ENCODE data around the gene ZNF280C. TPM values are rescaled to one million over a fixed set of nuclear protein-coding genes. Genes with fewer than 3 reads are reported as not detected.

Gene ZNF280C
- total RNA-seq, 2 donors from 2014 or later, result 2.6 to 2.9 TPM

- H3K36me3 ChIP-seq (replicated peaks in 1 of 2; ENCODE audit: insufficient read depth in 1 of 2, low read depth in 2 of 2), result no peaks in the 10 kb centered on the region
- no peaks in the 10 kb centered on the region for H3K27me3 ChIP-seq
- intact Hi-C loops (cut with DNase I), result no loop called here
- no peak for ATAC-seq
- WGBS, 2 donors, result 20 to 50% methylated on average over 1 to 2 of the region's 2 CpGs
- no peaks in the 10 kb centered on the region for H3K4me1 ChIP-seq
- H3K27ac ChIP-seq, result no peak overlapping the region
- TF ChIP-seq CTCF (IDR thresholded peaks at IDR 0.05) (no peak), POLR2A (IDR thresholded peaks at IDR 0.05) (no peak)
- no peak overlapping the region for H3K4me3 ChIP-seq
- DNase-seq, result peak in 1 of 4 donors; percentile 48
- H3K9me3 ChIP-seq, result no peaks in the 10 kb centered on the region
Observed at GRCh38 chrX:130300010-130300282, 31.2 kb upstream of the ZNF280C start.

- peak in 3 of 4 donors; percentile 16 to 28 (median 22) for DNase-seq
- WGBS, 2 donors, result 61% methylated on average over 14 of the region's 19 CpGs; no CpG with 5 or more reads in 1 of the 2 donors
- H3K27ac ChIP-seq, result no peak overlapping the region
Observed at GRCh38 chrX:130299279-130300009, 30.7 kb upstream of the ZNF280C start.

GRCh38 chrX:130296743-130297142, 28.0 kb upstream of the ZNF280C start:
- ATAC-seq (no peak), DNase-seq (no peak)
- Histone ChIP-seq H3K27ac (no peak overlapping the region), H3K27me3 (no peaks in the 10 kb centered on the region), H3K36me3 (replicated peaks in 1 of 2; ENCODE audit: insufficient read depth in 1 of 2, low read depth in 2 of 2) (no peaks in the 10 kb centered on the region), H3K4me3 (no peak overlapping the region), H3K4me1 (no peaks in the 10 kb centered on the region), H3K9me3 (no peaks in the 10 kb centered on the region)
- intact Hi-C loops (cut with DNase I), result no loop called here
- 47 to 56% methylated on average over 2 of the region's 2 CpGs for WGBS, 2 donors
- TF ChIP-seq POLR2A (IDR thresholded peaks at IDR 0.05) (no peak), CTCF (IDR thresholded peaks at IDR 0.05) (no peak)

More at GRCh38 chrX:130299279-130300009, 30.7 kb upstream of the ZNF280C start:
- intact Hi-C loops (cut with DNase I), result no loop called here
- no peaks in the 10 kb centered on the region for H3K4me1 ChIP-seq
- no peak for ATAC-seq
- no peaks in the 10 kb centered on the region for H3K27me3 ChIP-seq
- H3K9me3 ChIP-seq, result no peaks in the 10 kb centered on the region
- H3K36me3 ChIP-seq (replicated peaks in 1 of 2; ENCODE audit: insufficient read depth in 1 of 2, low read depth in 2 of 2), result no peaks in the 10 kb centered on the region
- no peak overlapping the region for H3K4me3 ChIP-seq
- TF ChIP-seq POLR2A (IDR thresholded peaks at IDR 0.05) (no peak), CTCF (IDR thresholded peaks at IDR 0.05) (no peak)

- no peak overlapping the region for H3K27ac ChIP-seq
- DNase-seq, result no peak
- no peaks in the 10 kb centered on the region for H3K9me3 ChIP-seq
- ATAC-seq, result no peak
- H3K27me3 ChIP-seq, result no peaks in the 10 kb centered on the region
- 89 to 100% methylated on average over 1 to 3 of the region's 3 CpGs for WGBS, 2 donors
- intact Hi-C loops (cut with DNase I), result no loop called here
- no peak overlapping the region for H3K4me3 ChIP-seq
- no peaks in the 10 kb centered on the region for H3K4me1 ChIP-seq
- no peaks in the 10 kb centered on the region for H3K36me3 ChIP-seq (replicated peaks in 1 of 2; ENCODE audit: insufficient read depth in 1 of 2, low read depth in 2 of 2)
- TF ChIP-seq POLR2A (IDR thresholded peaks at IDR 0.05) (no peak), CTCF (IDR thresholded peaks at IDR 0.05) (no peak)
Observed at GRCh38 chrX:130296297-130296678, 27.6 kb upstream of the ZNF280C start.

All from body of pancreas (tissue), 4 donors.